ENCODE data around the gene SLC2A1. TPM values are rescaled to one million over a fixed set of nuclear protein-coding genes. Genes with fewer than 3 reads are reported as not detected.

Gene SLC2A1
- total RNA-seq, 2 donors from 2014 or later, result 119 to 147 TPM

GRCh38 chr1:42998386-42998785, 39.7 kb upstream of the SLC2A1 start:
- Histone ChIP-seq H3K27ac (no peak overlapping the region), H3K27me3 (replicated peaks; ENCODE audit: insufficient read depth) (no peaks in the 10 kb centered on the region), H3K4me3 (no peak overlapping the region), H3K9me3 (no peaks in the 10 kb centered on the region), H3K4me1 (ENCODE audit: control insufficient read depth in 1 of 2, low read depth in 2 of 2) (peaks cover 0 to 10% of the 10 kb centered on the region in 2 donors), H3K36me3 (no peaks in the 10 kb centered on the region)
- ATAC-seq (ENCODE audit: insufficient number of reproducible peaks, low FRiP score, low read depth) (no peak), DNase-seq (ENCODE audit: low spot score) (no peak)
- TF ChIP-seq CTCF (IDR thresholded peaks at IDR 0.05), result no peak

- Histone ChIP-seq H3K27me3 (replicated peaks; ENCODE audit: insufficient read depth) (no peaks in the 10 kb centered on the region), H3K4me3 (no peak overlapping the region), H3K9me3 (no peaks in the 10 kb centered on the region), H3K4me1 (ENCODE audit: control insufficient read depth in 1 of 2, low read depth in 2 of 2) (peaks cover 0 to 10% of the 10 kb centered on the region in 2 donors), H3K27ac (no peak overlapping the region), H3K36me3 (no peaks in the 10 kb centered on the region)
- no peak for ATAC-seq (ENCODE audit: insufficient number of reproducible peaks, low FRiP score, low read depth)
- TF ChIP-seq CTCF (IDR thresholded peaks at IDR 0.05), result no peak
- DNase-seq (ENCODE audit: low spot score), result no peak
These were observed 37.8 kb upstream of the SLC2A1 start for GRCh38 chr1:42996384-42996970.

- ATAC-seq (ENCODE audit: insufficient number of reproducible peaks, low FRiP score, low read depth), result no peak
- H3K4me1 ChIP-seq (ENCODE audit: control insufficient read depth in 1 of 2, low read depth in 2 of 2), result peaks cover 0 to 7% of the 10 kb centered on the region in 2 donors
- no peaks in the 10 kb centered on the region for H3K9me3 ChIP-seq
- no peak overlapping the region for H3K27ac ChIP-seq
- H3K36me3 ChIP-seq, result no peaks in the 10 kb centered on the region
- no peaks in the 10 kb centered on the region for H3K27me3 ChIP-seq (replicated peaks; ENCODE audit: insufficient read depth)
- DNase-seq (ENCODE audit: low spot score), result no peak
- TF ChIP-seq CTCF (IDR thresholded peaks at IDR 0.05), result no peak
- no peak overlapping the region for H3K4me3 ChIP-seq
These were observed 35.0 kb upstream of the SLC2A1 start for GRCh38 chr1:42993502-42994136.

- DNase-seq (ENCODE audit: low spot score), result no peak
- no peak for ATAC-seq (ENCODE audit: insufficient number of reproducible peaks, low FRiP score, low read depth)
- no peak for TF ChIP-seq CTCF (IDR thresholded peaks at IDR 0.05)
- no peak overlapping the region for H3K4me3 ChIP-seq
- no peak overlapping the region for H3K27ac ChIP-seq
- H3K36me3 ChIP-seq, result no peaks in the 10 kb centered on the region
- no peaks in the 10 kb centered on the region for H3K27me3 ChIP-seq (replicated peaks; ENCODE audit: insufficient read depth)
- no peaks in the 10 kb centered on the region for H3K9me3 ChIP-seq
- no peaks in the 10 kb centered on the region for H3K4me1 ChIP-seq (ENCODE audit: control insufficient read depth in 1 of 2, low read depth in 2 of 2)
These were observed 33.4 kb upstream of the SLC2A1 start for GRCh38 chr1:42992054-42992571.

GRCh38 chr1:42990757-42991346, 32.2 kb upstream of the SLC2A1 start:
- ATAC-seq (ENCODE audit: insufficient number of reproducible peaks, low FRiP score, low read depth) (no peak), DNase-seq (ENCODE audit: low spot score) (no peak)
- no peak overlapping the region for H3K4me3 ChIP-seq
- no peaks in the 10 kb centered on the region for H3K9me3 ChIP-seq
- no peaks in the 10 kb centered on the region for H3K4me1 ChIP-seq (ENCODE audit: control insufficient read depth in 1 of 2, low read depth in 2 of 2)
- H3K36me3 ChIP-seq, result no peaks in the 10 kb centered on the region
- H3K27ac ChIP-seq, result no peak overlapping the region
- H3K27me3 ChIP-seq (replicated peaks; ENCODE audit: insufficient read depth), result no peaks in the 10 kb centered on the region
- no peak for TF ChIP-seq CTCF (IDR thresholded peaks at IDR 0.05)
